ENCODE results near the gene TRAF7.
"Not testable (repeated sequence)": the region's sequence is repeated elsewhere in the genome, so short reads cannot be mapped to it uniquely, and the experiment has no call there.

DNA sequence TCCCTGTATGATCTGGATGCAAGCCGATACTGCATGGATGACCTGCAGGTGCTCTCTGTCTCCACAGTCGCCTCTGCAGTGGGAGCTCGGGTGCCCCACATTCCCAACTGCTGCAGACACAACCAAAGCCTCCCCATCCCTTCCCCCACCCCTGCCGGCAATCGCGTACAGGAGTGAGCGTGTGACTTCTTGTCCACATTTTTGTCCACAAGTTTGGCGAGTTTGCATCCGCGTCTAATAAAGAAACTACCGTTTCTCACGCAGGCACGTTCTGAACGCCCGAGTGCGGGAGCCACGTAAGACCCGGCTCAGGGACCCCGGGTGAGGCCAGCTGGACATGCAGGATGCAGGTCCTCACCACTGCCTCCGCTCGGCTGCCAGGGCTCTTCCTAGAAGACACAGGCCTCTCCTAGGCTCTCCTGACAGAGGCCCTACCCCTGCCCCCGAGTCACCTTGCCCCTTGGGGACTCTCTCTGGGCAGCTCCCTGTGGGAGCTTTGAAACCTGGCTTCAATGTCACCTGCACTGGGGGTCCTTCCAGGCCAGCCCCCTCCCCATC is 25.6 kb upstream of the TRAF7 start:
- TF ChIP-seq, protein P1, sequence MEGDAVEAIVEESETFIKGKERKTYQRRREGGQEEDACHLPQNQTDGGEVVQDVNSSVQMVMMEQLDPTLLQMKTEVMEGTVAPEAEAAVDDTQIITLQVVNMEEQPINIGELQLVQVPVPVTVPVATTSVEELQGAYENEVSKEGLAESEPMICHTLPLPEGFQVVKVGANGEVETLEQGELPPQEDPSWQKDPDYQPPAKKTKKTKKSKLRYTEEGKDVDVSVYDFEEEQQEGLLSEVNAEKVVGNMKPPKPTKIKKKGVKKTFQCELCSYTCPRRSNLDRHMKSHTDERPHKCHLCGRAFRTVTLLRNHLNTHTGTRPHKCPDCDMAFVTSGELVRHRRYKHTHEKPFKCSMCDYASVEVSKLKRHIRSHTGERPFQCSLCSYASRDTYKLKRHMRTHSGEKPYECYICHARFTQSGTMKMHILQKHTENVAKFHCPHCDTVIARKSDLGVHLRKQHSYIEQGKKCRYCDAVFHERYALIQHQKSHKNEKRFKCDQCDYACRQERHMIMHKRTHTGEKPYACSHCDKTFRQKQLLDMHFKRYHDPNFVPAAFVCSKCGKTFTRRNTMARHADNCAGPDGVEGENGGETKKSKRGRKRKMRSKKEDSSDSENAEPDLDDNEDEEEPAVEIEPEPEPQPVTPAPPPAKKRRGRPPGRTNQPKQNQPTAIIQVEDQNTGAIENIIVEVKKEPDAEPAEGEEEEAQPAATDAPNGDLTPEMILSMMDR (IDR thresholded peaks at IDR 0.05), result not testable (repeated sequence)
- TF ChIP-seq EP300, POLR2A (IDR thresholded peaks at IDR 0.05): not testable (repeated sequence)

Data from ovary (tissue), 3 donors.